ENCODE data around the gene GPRC5D.

DNA sequence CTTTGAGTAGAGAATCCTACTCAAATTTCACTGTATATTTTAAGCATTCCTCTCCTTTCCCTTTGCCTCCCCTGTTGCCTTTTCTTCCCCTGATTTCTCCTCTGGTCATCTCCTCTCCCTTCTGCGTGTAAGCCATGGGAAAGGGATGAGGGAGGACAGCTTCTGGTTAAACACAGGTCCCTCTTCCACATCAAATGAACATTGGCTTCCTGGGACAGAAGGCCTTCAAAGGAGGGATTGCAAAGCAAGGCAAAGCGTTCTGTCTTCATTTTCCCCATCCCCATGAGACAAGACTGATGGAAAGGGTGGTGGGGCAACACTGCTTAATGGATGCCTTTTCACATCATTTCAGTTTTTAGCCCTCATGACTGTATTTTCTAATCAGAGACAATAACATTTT is 34.5 kb downstream of the GPRC5D start:
- TF ChIP-seq, protein P1, sequence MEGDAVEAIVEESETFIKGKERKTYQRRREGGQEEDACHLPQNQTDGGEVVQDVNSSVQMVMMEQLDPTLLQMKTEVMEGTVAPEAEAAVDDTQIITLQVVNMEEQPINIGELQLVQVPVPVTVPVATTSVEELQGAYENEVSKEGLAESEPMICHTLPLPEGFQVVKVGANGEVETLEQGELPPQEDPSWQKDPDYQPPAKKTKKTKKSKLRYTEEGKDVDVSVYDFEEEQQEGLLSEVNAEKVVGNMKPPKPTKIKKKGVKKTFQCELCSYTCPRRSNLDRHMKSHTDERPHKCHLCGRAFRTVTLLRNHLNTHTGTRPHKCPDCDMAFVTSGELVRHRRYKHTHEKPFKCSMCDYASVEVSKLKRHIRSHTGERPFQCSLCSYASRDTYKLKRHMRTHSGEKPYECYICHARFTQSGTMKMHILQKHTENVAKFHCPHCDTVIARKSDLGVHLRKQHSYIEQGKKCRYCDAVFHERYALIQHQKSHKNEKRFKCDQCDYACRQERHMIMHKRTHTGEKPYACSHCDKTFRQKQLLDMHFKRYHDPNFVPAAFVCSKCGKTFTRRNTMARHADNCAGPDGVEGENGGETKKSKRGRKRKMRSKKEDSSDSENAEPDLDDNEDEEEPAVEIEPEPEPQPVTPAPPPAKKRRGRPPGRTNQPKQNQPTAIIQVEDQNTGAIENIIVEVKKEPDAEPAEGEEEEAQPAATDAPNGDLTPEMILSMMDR (IDR thresholded peaks at IDR 0.05; ENCODE audit: low read length), result no peak
- TF ChIP-seq EZH2 (IDR thresholded peaks at IDR 0.05; ENCODE audit: borderline replicate concordance, low read length), result no peak
